GM12891 (cell line): Measurements from ENCODE around the gene SORCS1.

Experiments used
- PAX5 ChIP-seq: IDR thresholded peaks from 2 replicates; pipeline ENCODE4 v1.6.1; 2011; ENCODE audit warnings: low read length, moderate library complexity, mild to moderate bottlenecking; ENCODE audit not compliant: insufficient read depth, severe bottlenecking
- POLR2A ChIP-seq: IDR thresholded peaks from 2 replicates; pipeline ENCODE4 v1.6.1; 2011; ENCODE audit warnings: low read depth, low read length, control low read depth
- POLR2AphosphoS5 ChIP-seq: IDR thresholded peaks from 2 replicates; pipeline ENCODE4 v1.6.1; 2011; ENCODE audit warnings: low read depth, low read length, control low read depth
- TAF1 ChIP-seq: IDR thresholded peaks from 2 replicates; pipeline ENCODE4 v1.6.1; 2011; ENCODE audit warnings: low read depth, low read length, control low read depth

GRCh38 chr10:106740071-106740470, 424.4 kb downstream of the SORCS1 start:
- TF ChIP-seq POLR2A (no peak), PAX5 (no peak), POLR2AphosphoS5 (no peak), TAF1 (no peak)
